ENCODE results near the gene IYD.

Gene IYD

GRCh38 chr6:150420428-150420827, 51.6 kb downstream of the IYD start:
- Histone ChIP-seq H3K9me3 (ENCODE audit: insufficient read depth, low read depth, low read length) (0 out of 2 replicates have a peak, but pooled peaks cover 6% of the 10 kb centered on the region), H3K9ac (ENCODE audit: low read depth, low read length, poor library complexity, severe bottlenecking) (no peak overlapping the region), H3K79me2 (ENCODE audit: insufficient read depth, low read length) (no peaks in the 10 kb centered on the region), H3K4me3 (ENCODE audit: low read length, poor library complexity, severe bottlenecking) (no peak overlapping the region), H3F3A (ENCODE audit: low read depth) (no peaks in the 10 kb centered on the region), H2AFZ (ENCODE audit: low read length) (no peak overlapping the region), H3K27me3 (ENCODE audit: insufficient read depth, low read length, poor library complexity, severe bottlenecking) (no peaks in the 10 kb centered on the region), H4K20me1 (ENCODE audit: insufficient read depth, low read length, poor library complexity, severe bottlenecking) (no peaks in the 10 kb centered on the region), H3K36me3 (ENCODE audit: insufficient read depth, low read length) (no peaks in the 10 kb centered on the region), H3K4me2 (ENCODE audit: low read depth, low read length, poor library complexity, severe bottlenecking) (no peak overlapping the region), H3K4me1 (ENCODE audit: insufficient read depth, low read length, poor library complexity, severe bottlenecking) (peaks cover 5% of the 10 kb centered on the region), H3K9me2 (replicated peaks; ENCODE audit: low read depth, low read length) (no peaks in the 10 kb centered on the region)
- TF ChIP-seq CTCF (conservative IDR thresholded peaks at IDR 0.05; ENCODE audit: low read length): no peak
- no peak for TF ChIP-seq EZH2phosphoT487 (IDR thresholded peaks at IDR 0.05; ENCODE audit: borderline replicate concordance)

- Histone ChIP-seq H3K9me3 (ENCODE audit: insufficient read depth, low read depth, low read length) (0 out of 2 replicates have a peak, but pooled peaks cover 6% of the 10 kb centered on the region), H3K36me3 (ENCODE audit: insufficient read depth, low read length) (no peaks in the 10 kb centered on the region), H4K20me1 (ENCODE audit: insufficient read depth, low read length, poor library complexity, severe bottlenecking) (no peaks in the 10 kb centered on the region), H3K4me2 (ENCODE audit: low read depth, low read length, poor library complexity, severe bottlenecking) (no peak overlapping the region), H3K4me1 (ENCODE audit: insufficient read depth, low read length, poor library complexity, severe bottlenecking) (peaks cover 5% of the 10 kb centered on the region), H3K4me3 (ENCODE audit: low read length, poor library complexity, severe bottlenecking) (no peak overlapping the region), H3K9ac (ENCODE audit: low read depth, low read length, poor library complexity, severe bottlenecking) (no peak overlapping the region), H3K79me2 (ENCODE audit: insufficient read depth, low read length) (no peaks in the 10 kb centered on the region), H2AFZ (ENCODE audit: low read length) (no peak overlapping the region), H3K27me3 (ENCODE audit: insufficient read depth, low read length, poor library complexity, severe bottlenecking) (no peaks in the 10 kb centered on the region), H3F3A (ENCODE audit: low read depth) (no peaks in the 10 kb centered on the region), H3K9me2 (replicated peaks; ENCODE audit: low read depth, low read length) (no peaks in the 10 kb centered on the region)
- no peak for TF ChIP-seq CTCF (conservative IDR thresholded peaks at IDR 0.05; ENCODE audit: low read length)
- no peak for TF ChIP-seq EZH2phosphoT487 (IDR thresholded peaks at IDR 0.05; ENCODE audit: borderline replicate concordance)
Observed at GRCh38 chr6:150420926-150421325, 52.1 kb downstream of the IYD start.

- Histone ChIP-seq H3K9me3 (ENCODE audit: insufficient read depth, low read depth, low read length) (0 out of 2 replicates have a peak, but pooled peaks cover 6% of the 10 kb centered on the region), H3K4me2 (ENCODE audit: low read depth, low read length, poor library complexity, severe bottlenecking) (no peak overlapping the region), H3K4me1 (ENCODE audit: insufficient read depth, low read length, poor library complexity, severe bottlenecking) (no peaks in the 10 kb centered on the region), H3K9me2 (replicated peaks; ENCODE audit: low read depth, low read length) (no peaks in the 10 kb centered on the region), H3K9ac (ENCODE audit: low read depth, low read length, poor library complexity, severe bottlenecking) (no peak overlapping the region), H2AFZ (ENCODE audit: low read length) (no peak overlapping the region), H3K79me2 (ENCODE audit: insufficient read depth, low read length) (no peaks in the 10 kb centered on the region), H4K20me1 (ENCODE audit: insufficient read depth, low read length, poor library complexity, severe bottlenecking) (no peaks in the 10 kb centered on the region), H3K36me3 (ENCODE audit: insufficient read depth, low read length) (no peaks in the 10 kb centered on the region), H3K27me3 (ENCODE audit: insufficient read depth, low read length, poor library complexity, severe bottlenecking) (no peaks in the 10 kb centered on the region), H3F3A (ENCODE audit: low read depth) (no peaks in the 10 kb centered on the region), H3K4me3 (ENCODE audit: low read length, poor library complexity, severe bottlenecking) (no peak overlapping the region)
- TF ChIP-seq EZH2phosphoT487 (IDR thresholded peaks at IDR 0.05; ENCODE audit: borderline replicate concordance) (no peak), CTCF (conservative IDR thresholded peaks at IDR 0.05; ENCODE audit: low read length) (no peak)
Observed at GRCh38 chr6:150425508-150425907, 56.7 kb downstream of the IYD start.

Data from Loucy (cell line).